GM19372 (cell line): ENCODE data around the gene FSTL4.

Experiments
- ATAC-seq: cut with Tn5 transposase; IDR thresholded peaks from one replicate; pipeline ENCODE4 v1.9.1; 2021; ENCODE audit warnings: mild to moderate bottlenecking, low read depth, moderate library complexity; ENCODE audit not compliant: unreplicated experiment

FSTL4 gene

DNA sequence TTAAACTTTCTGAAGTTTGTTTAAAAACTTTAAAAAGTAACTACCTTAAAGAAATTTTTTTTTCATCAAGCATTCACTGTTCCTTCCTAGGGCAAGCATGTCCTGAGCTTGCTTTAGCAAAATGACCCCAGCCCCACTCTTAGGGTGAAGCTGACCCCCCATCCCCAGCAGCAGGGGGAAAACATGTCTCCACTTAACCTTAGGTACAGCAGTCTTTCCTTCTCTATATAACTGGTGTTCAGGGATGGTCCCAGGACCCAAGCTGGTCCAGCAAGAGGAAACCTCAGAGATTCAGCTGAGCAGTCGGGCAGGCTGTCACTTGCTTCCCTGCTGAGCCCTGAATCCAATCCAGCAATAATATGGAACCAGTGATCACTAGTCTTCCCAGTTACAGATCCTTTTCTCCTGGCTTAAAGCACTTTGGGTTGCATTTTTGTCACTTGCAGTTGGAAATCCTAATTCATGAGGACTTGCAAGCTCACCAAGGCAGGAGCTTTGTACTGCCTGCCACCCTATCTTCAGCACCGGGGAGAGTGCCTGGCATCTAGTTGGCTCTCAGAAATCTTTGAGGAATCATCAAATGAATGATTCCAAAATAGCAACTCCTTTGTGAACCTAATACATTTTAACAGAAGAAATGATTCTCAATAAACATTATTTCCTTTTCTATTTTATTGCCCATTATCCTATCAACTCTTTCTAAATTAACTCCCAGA, 91.2 kb downstream of the FSTL4 start:
- ATAC-seq: no peak

DNA sequence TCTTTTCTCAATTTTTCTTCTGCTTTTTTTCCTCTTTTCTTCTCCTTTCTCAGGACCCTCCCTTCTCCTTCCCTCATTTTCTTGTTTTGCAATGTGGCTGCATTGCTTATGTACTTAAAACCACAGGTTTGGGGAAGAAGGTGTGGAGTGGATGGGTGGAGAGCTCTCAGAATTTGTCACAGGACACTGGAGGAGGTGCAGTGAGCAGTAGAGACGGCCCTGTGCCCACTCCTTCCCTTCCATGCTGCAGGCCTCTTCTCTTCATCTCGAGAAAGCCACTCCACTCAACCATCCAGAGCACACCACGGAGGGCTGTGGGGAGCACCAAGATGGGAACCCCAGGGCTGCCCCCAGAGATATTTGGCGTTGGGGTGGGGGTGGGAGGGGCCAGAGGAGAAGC, 92.3 kb downstream of the FSTL4 start:
- no peak for ATAC-seq

DNA sequence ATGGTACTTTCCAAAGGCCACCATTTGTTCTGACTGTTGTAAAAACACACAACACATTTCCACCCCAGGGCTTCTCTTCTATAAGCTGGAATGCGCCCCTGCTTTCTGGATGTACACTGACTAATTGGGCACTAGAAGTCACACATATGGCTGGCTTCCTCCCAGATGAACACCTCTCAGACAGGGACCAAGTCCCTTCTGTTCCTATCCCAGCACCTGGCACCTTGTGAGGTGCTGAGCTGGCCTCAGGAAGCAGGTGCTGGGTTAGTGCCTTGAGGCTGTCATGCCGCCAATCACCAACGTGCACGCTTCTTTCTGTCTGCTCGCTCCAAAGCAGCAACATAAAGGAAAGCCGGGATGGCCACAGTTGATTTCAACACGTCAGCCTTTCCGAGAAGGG, 93.2 kb downstream of the FSTL4 start:
- ATAC-seq: no peak

DNA sequence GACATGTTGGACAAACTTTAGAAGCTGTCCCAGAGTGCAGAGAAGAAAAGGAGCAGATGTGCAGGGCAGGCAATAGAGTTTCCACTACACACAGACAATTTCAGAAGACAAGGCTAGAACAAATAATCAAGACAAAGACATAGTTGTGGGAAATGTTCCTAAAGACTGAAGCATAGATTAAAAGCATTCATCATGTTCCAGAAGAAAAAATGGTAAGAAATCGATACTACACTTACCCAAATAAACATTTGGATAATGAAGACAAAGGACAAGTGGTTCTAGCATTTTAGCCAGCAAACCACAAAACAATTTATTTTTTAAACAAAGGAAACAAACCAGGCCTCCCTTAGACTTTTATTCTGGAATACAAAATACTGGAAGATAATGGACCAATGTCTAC, 97.9 kb downstream of the FSTL4 start:
- ATAC-seq: no peak

DNA sequence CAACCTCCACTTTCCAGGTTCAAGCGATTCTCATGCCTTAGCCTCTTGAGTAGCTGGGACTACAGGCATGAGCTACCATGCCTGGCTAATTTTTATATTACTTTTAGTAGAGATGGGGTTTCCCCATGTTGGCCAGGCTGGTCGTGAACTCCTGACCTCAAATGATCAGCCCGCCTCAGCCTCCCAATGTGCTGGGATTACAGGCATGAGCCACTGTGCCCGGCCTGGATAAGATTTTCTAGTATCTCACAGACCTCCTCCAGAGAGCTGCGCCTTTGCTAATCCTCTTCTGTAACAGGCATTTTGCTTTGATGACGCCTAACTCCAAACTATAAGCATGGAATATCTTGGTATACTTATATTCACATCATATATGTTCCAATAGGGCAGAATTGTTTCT, 99.4 kb downstream of the FSTL4 start:
- ATAC-seq: no peak

DNA sequence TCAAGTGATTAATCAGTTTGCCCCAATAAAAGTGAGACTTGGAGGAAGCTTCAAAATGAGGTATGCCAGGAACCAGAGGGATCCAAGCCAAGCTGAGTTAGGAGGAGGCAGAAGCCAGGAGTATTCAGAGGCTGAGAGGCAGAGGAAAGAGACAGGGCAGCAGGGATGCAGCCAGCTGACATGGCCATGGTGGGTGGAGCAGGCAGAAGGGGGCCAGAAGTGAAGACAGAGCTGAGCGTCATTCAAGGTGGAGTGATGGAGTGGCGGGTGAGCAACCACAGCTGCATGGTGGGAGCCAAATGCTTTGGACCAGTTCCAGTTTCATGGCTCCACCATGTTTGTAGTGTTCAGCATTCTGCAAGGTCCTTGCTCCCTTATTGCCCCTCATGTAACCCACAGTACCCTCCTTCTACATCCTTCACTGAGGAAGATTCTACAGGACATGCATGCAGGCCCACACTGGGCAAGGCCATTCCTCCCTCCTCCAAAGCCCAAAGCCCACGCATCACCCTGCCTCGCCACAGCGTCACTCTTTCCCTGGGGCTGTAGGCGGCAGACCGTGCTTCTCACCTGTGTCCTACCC, 100.6 kb downstream of the FSTL4 start:
- no peak for ATAC-seq

DNA sequence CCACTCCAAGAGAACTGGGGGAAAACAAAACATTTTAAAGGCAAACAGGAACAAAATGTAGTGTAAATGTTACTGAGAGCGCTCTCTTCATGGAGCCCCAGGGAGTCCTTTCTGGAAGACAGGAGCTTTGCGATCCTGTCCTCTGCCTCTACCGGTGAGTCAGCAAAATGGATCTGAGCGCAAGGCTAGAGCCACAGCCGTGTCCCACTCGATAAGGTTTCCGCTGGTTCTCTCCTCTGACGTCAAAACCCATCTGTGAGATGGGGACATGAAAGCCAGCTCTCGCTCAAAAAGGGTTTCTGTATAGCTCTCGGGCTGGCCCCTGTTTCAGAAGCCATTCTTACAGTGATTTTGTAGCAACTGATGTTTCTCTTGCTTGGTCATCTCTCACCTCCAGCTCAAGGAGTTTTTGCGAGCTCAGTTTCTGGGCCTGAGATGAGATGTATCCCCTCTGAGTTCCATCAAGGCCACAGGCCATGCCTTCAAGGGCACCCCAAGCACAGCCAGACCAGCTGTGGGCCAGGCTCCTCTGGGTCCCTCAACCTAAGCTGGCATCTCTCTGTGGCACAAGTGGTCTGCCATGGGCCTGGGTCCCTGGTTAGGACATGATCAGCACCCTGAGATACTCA, 101.6 kb downstream of the FSTL4 start:
- ATAC-seq: no peak

DNA sequence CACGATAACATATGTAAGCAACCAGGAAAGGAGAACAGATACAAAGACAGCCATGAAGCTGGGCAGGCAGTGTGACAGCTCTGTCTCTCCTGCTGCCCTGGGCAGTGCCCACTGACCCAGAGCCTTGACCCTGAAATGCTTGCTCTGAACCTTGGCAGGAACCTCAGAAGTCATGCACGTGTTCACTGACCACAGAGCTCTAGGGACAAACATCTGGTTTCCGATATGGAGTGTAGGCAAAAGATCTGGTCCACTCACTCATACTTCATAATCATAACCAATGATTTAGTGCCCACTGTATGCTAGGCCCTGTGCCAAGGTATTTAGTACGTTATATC, 102.6 kb downstream of the FSTL4 start:
- no peak for ATAC-seq

DNA sequence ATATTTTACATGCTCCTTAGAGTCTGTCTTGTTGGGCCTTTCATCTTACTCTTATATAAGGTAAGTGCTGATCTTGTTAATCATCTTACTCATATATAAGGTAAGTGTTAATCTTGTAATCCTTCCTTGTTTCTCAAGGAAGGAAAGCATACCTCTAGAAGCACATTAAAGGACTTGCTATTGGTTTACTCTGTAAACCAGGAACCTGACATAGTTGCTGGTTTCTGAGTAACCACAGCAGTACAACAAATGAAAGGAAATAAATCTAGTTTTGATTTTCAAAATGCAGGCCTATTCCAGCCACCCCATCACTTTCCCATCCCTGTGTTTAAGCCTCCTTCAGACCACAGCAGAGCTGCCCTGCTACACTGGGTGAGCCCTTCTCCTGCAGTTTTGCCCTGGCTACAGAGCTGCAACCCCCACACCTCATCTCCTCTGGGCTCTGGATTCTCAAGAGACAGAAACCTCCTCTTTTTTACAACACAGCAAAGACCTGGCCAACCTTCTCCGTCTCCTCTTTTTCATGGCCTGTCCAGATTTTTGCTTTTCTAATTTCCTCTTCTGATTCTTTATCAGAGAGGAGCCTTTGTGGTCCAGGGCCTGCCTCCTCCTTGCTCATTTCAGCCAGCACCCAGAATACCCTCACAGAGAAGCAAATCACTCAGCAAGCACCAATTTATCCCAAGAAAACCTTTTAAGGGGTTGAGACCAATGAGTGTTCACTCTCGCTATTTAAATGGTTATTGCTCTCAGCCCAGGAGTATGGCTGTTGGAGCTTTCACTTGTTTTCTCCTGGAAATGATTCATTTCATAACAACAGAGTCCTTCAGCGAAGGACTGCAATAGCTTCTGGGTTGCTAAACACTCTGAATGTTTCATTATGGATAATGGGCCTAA, 103.2 kb downstream of the FSTL4 start:
- no peak for ATAC-seq

DNA sequence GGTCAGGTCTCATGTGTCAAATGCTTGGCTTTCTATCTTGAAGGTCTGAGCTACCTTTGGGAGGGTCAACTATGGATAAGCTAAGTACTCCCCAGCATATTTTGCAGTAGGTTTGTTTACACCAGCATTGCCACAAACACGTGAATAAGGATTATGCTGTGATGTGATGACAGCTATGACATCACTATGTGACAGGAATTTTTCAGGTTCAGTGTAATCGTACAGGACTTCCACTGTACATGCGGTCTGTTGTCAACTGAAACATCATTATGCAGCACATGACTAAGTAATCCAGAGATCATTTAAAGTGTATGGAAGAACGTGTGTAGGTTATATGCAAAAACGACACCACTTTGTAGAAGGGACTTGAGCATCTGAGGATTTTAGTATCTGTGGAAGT, 104.0 kb downstream of the FSTL4 start:
- ATAC-seq: no peak

DNA sequence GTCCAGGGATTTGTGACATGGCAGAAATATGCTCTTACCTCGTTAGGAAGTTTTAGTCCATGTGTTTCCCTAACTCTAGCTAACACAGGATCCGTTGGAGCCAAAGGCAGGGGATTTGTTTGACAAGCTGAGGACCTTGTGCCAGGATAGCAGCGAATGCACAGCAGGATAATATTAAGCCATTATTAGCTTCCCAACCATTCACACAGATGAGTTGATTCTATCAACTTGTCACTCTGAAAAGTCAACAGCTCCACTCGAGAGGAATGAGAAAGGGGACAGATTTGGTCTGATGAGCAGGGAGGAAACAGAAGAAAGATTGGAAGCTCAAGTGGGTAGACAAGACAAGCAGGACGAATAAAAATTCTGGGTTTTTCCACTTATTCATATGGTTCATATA, 106.2 kb downstream of the FSTL4 start:
- no peak for ATAC-seq

DNA sequence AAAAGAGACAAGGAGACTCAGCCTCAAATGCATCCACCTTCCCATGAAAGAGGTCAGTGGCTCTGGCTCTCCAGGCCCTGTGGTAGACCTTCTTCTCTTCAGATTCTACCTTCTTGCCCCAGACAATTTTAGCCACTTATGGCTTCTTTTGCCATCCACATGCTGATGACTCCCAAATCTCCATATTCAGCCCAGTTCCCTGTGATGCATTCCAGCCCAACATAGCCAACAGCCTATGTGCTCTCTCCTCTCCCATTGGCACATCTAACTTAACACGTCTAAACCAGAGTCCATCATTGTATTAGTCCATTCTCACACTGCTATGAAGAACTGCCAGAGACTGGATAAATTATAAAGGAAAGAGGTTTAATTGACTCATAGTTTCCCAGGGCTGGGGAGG, 108.8 kb downstream of the FSTL4 start:
- ATAC-seq: no peak

DNA sequence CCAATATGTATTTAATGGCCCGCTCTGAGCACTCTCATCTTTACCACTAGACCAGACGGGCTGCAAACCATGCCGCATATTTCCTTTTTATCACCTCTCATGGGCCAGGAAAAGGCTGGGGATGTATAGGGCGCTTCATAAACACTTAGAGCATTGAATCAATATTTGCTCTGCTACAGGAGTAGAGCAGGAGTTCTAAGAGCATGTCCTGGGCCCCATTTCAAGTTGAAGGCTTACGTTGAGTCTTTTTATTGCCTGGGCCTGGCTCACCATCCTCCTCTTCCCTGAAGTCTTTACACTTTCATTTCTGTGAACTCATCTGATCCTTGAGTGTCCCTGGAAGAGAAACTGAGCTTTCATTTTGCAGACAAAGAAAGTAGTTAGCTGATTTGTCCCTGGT, 112.4 kb downstream of the FSTL4 start:
- ATAC-seq: no peak

DNA sequence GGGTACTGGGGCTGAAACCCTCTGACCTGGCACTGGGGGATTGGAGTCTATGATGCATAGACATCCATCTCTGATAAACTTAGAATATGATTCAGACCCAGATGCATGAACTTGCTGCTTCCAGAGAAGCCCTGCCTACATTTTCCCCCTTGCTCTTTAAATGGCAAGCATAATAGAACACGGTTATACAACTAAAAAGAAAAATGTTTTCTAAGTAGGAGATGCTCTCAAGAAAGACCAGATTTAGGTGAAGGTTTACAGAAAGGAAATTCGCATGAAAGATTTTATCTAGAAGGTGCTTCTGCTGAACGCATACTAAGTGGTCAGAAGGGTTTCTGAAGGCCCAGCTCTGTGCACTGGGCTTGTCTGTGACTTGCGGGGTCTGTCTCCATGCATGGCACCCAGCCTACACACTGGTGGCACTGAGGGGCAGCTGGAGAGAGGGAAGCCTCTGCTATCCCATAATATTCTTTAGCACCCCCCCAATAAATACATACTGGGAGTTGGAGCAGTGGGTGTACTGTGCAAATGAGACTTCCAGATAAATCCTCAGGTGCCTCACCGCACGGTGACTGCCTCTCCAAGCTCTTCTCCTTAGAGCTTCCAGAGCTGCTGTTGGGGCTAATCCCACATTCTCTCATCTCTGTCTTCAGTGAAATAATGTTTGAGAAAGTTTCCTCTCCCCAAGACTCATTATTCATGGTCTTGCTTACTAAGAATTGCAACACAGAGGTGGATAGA, 114.6 kb downstream of the FSTL4 start:
- ATAC-seq: no peak

DNA sequence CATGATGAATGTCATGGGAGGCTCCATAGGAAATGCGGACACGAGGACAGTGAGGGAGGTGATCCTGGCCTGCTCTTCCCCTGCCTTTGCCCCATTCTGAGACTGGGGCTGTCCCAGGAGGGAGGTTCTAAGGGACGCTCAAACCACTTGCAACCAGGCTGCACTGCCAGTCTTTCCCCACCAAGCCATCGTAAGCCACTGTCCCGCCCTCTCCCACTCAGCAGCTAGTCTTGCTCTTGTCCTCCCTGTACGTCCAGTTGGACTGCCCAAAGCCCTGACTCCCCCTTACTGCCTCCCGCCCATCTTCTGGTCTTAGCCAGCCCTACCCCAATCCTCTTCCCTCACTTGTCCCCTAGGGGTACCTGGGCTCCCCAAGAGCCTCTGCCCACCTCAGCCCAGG, 115.7 kb downstream of the FSTL4 start:
- ATAC-seq: no peak

DNA sequence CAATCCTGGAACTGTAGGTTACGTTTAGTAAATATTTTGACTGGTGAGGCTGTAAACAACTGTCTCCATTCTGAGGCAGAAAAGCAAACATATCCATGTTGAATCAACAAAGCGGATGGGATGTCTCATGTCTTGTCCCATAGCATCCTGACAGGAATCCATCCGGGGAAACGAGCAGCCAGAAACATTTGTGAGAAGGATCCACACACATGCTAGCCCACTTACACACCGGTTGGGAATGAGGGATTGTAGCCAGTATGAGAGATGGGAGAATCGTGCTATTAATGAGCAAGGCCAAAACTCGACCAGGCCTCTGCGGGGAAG, 117.5 kb downstream of the FSTL4 start:
- no peak for ATAC-seq

DNA sequence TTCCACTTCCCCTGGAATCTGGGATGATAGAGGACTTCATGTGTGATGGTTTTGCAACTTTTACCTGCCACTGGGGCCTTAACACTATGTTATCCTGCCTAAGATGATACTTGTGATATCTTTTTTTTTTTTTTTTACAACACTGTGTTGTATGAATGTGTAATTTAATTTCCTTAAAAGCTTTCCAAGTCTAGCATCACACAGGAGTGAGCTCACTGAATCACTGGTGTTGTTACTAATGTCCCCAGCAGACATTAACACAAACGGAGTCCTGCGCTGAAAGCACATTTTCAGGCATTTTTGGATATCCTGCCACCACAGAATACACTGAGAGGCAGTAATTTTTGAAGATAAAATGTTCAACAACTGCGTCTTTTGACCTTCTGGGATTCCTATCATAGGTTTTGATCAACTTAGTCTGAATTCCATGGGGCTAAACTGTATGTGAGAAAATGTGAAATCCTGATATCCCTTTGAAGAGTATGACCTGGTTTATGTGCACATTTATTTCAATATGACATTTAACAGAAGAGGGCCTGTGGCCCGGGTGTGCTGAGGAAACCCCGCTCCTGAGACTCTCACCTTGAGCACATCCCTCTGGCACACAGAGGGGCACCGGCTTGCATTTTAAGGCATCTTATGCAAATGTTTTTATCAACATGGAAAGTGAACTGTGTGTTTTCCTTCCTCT, 118.0 kb downstream of the FSTL4 start:
- no peak for ATAC-seq

DNA sequence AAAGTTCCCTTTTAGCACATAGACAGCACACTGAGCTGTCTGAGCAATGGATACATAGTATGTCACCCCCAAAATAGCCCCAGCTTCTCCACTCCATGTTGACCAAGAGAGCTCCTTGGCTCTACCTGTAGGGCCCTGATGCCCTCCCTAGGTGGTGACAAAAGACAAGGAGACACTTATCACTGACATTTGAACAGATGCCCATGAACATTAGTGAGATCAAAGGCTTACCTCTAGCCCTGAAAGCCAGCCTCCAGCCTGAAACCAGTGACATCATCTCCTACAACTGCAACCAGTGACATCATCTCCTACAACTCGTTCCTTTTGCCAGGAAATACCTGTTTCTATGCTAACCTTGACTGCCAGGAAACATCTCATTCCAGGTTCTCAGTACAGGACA, 122.7 kb downstream of the FSTL4 start:
- ATAC-seq: no peak

DNA sequence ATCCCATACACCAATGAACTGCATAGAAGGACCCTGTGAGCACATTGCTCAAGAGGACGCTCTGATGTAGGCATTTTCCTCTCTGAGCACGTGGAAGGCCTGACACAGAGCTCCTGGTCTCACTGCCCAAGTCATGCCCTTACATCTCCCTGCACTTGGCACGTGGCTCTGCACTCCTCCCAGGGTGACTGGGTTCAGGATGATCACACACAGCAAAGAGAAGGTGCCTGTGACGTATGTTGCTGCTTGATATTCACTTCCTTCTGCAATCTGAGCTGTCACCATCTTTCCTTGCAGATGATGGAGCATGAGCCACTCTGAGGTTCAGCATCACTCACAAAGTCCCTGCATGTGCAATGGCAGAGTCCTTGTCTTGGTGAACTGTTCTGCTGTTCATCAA, 125.2 kb downstream of the FSTL4 start:
- ATAC-seq: no peak

DNA sequence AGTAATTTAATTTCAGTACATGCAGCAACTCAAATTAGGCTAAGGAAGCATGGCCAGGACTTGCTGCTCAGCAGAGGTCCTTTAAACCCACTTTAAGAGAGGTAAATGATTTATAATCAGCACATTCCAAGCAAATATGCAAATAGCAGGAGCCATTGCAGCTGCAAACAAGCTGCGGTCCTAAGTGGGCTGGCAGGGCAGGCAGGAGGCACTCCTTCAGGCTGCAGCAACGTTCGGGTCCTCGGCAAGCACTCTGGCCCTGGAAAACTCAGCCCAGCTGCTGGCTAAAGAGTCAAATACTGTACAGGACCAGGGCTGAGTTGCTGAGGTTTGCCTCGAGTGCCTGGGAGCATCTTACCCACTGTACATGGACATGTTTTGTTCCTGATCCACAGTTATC, 126.9 kb downstream of the FSTL4 start:
- no peak for ATAC-seq
